CD4-positive, alpha-beta T cell treated with Interleukin-12 subunit alpha and Interleukin-12 subunit beta, for 1 hour (primary cell): ENCODE results near the gene TMEM165.

Experiments used
- DNase-seq: peaks from one replicate; pipeline ENCODE4 v3.0.0-alpha.2; 2020

The TMEM165 gene

GRCh38 chr4:55367084-55367722 is 28.6 kb upstream of the TMEM165 start:
- DNase-seq, result no peak

GRCh38 chr4:55369968-55370367 is 25.8 kb upstream of the TMEM165 start:
- no peak for DNase-seq

GRCh38 chr4:55372259-55372658 is 23.5 kb upstream of the TMEM165 start:
- no peak for DNase-seq

- DNase-seq, result no peak
Observed at GRCh38 chr4:55373461-55373860, 22.3 kb upstream of the TMEM165 start.

- no peak for DNase-seq
Observed at GRCh38 chr4:55376698-55377097, 19.1 kb upstream of the TMEM165 start.

GRCh38 chr4:55378617-55379467 is 16.9 kb upstream of the TMEM165 start:
- DNase-seq, result no peak

GRCh38 chr4:55380576-55380975 is 15.2 kb upstream of the TMEM165 start:
- no peak for DNase-seq

- no peak for DNase-seq
Observed at GRCh38 chr4:55381502-55381901, 14.3 kb upstream of the TMEM165 start.

GRCh38 chr4:55382488-55383003 is 13.2 kb upstream of the TMEM165 start:
- no peak for DNase-seq

- DNase-seq, result no peak
Observed at GRCh38 chr4:55385201-55385649, 10.5 kb upstream of the TMEM165 start.

GRCh38 chr4:55386073-55386472 is 9.7 kb upstream of the TMEM165 start:
- DNase-seq, result peak; percentile 12

GRCh38 chr4:55386840-55387239 is 8.9 kb upstream of the TMEM165 start:
- DNase-seq, result no peak

- no peak for DNase-seq
Observed at GRCh38 chr4:55393461-55394320, 2.1 kb upstream of the TMEM165 start.

- no peak for DNase-seq
Observed at GRCh38 chr4:55395218-55395528, 584 bp upstream of the TMEM165 start.

GRCh38 chr4:55396308-55397125 is 760 bp downstream of the TMEM165 start:
- DNase-seq, result peak; percentile 26

GRCh38 chr4:55397126-55397436 is 1.3 kb downstream of the TMEM165 start:
- DNase-seq, result no peak

- no peak for DNase-seq
Observed at GRCh38 chr4:55397520-55398321, 2.0 kb downstream of the TMEM165 start.

- DNase-seq, result no peak
Observed at GRCh38 chr4:55398461-55398860, 2.7 kb downstream of the TMEM165 start.

- no peak for DNase-seq
Observed at GRCh38 chr4:55398966-55399365, 3.2 kb downstream of the TMEM165 start.

GRCh38 chr4:55399581-55399980 is 3.8 kb downstream of the TMEM165 start:
- no peak for DNase-seq

- DNase-seq, result no peak
Observed at GRCh38 chr4:55405073-55405472, 9.3 kb downstream of the TMEM165 start.

- DNase-seq, result no peak
Observed at GRCh38 chr4:55406545-55406944, 10.8 kb downstream of the TMEM165 start.
